H1 (cell line): ENCODE results near the gene CEP135. TPM values are rescaled to one million over a fixed set of nuclear protein-coding genes. Genes with fewer than 3 reads are reported as not detected.

Source experiments
- CREB1 ChIP-seq: IDR thresholded peaks from 2 replicates; pipeline ENCODE4 v1.6.1; 2012; ENCODE audit warnings: inconsistent platforms
- JUN ChIP-seq: IDR thresholded peaks from 2 replicates; pipeline ENCODE4 v1.6.1; 2011; ENCODE audit warnings: low read depth, mild to moderate bottlenecking, improper control_type of control experiment, low read length
- KDM4A ChIP-seq: IDR thresholded peaks from one replicate; pipeline ENCODE4 v1.7.1; 2012; ENCODE audit warnings: low read depth, mild to moderate bottlenecking, moderate library complexity, low read length, inconsistent platforms; ENCODE audit not compliant: severe bottlenecking
- polyA plus RNA-seq, 7 experiments: library from polyadenylated mRNA; depleted of rRNA in 3 of 7; stranded (reverse) in 5 of 7; unstranded in 2 of 7; fragments of >200 nt in 5 of 7; fragments of 200-250 nt in 2 of 7; gene quantifications; 1 replicate in 5 of 7; 2 replicates in 1 of 7; 4 replicates in 1 of 7; pipeline versions ENCODE4 v1.2.1 to v1.2.3, GENCODE V29; 2011 to 2013; ENCODE audit warnings: missing spikeins in 2 of 7, mixed read lengths in 2 of 7
- total RNA-seq: library from RNA; stranded (reverse); fragmentation: NEBNext Ultra II Directional; extraction: Animal tissue kit (Norgen Biotek cat#: 25700); gene quantifications from 2 replicates; pipeline ENCODE4 v1.2.1, GENCODE V29; 2021
- TF ChIP-seq, protein P1 (sequence below): IDR thresholded peaks from 2 replicates; pipeline ENCODE4 v1.6.1; 2012; ENCODE audit warnings: inconsistent platforms

Gene CEP135
- total and polyA plus RNA-seq, 2 of the 8 experiments (the other 6 are each of a cell fraction or from before 2014, with no cell fraction given) = 2.7 to 14.5 TPM

DNA sequence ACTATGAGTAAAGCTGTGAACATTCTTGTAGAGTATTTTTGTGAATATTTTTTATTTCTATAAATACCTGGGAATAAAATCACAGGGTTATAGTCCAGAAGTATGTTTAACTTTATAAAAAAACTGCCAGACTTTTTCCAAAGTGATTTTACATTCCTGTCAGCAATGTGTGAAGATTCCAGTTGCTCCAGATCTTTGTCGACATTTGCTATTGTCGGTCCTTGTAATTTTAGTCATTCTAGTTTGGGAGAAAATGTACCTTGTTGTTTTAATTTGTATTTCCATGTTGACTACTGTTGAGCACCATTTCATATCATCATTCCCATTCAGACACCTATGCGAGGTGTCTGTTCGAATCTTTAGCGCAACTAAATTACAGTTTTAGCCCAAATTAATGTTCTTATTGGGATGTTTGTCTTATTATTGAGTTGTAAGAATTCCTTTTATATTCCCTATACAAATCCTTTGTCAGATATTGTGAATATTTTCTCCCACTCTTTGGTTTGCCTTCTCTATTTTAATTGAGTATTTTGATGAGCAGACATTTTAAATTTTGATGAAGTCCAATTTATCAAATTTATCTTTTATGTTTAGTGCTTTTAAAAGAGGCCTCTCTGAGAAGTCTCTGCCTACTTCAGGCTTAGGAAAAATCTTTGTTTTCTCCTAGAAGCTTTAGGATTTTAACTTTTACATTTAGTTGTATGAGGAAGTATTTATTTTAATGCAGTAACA, 2.6 kb downstream of the CEP135 start (continued):
- TF ChIP-seq KDM4A (no peak), JUN (no peak), CREB1 (no peak)
- TF ChIP-seq, protein P1, sequence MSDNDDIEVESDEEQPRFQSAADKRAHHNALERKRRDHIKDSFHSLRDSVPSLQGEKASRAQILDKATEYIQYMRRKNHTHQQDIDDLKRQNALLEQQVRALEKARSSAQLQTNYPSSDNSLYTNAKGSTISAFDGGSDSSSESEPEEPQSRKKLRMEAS = no peak
